GM12801 (cell line): ENCODE measurements around the gene COQ8B.

Experiments
- CTCF ChIP-seq: IDR thresholded peaks from one replicate; pipeline ENCODE4 v1.5.1; 2011; ENCODE audit warnings: control low read depth; ENCODE audit not compliant: insufficient read length; ENCODE audit errors: extremely low read depth

The COQ8B gene

GRCh38 chr19:40717880-40718773 lies 1.4 kb upstream of the COQ8B start:
- TF ChIP-seq CTCF, result no peak

DNA sequence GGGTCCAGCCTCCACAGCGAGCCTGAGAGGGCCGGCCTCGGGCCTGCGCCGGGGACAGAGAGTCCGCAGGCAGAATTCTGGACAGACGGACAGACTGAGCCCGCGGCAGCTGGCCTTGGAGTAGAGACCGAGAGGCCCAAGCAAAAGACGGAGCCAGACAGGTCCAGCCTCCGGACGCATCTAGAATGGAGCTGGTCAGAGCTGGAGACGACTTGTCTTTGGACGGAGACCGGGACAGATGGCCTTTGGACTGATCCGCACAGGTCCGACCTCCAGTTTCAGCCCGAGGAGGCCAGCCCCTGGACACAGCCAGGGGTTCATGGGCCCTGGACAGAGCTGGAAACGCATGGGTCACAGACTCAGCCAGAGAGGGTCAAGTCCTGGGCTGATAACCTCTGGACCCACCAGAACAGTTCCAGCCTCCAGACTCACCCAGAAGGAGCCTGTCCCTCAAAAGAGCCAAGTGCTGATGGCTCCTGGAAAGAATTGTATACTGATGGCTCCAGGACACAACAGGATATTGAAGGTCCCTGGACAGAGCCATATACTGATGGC lies 716 bp upstream of the COQ8B start:
- no peak for TF ChIP-seq CTCF

DNA sequence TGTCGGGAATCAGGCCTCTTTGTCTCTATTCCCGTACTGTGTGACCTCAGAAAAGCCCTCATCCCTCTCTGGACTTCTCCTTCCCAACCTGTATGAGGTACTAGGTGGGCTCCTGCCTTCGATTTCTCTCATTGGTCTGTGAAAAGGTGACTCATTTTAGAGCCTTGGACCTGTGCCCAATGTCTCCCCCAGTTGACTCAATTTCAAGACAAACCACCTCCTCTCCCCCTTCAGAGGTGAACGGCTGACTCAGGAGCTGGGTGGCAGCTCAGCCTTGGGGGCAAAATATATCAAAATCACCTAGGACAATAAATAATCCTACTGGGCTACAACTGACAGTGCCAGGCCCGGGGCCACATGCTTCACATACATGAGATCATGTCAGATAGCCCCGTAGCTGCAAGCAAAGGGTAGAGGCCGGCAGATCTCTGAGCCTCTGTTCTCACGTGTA lies 630 bp downstream of the COQ8B start:
- TF ChIP-seq CTCF, result no peak

DNA sequence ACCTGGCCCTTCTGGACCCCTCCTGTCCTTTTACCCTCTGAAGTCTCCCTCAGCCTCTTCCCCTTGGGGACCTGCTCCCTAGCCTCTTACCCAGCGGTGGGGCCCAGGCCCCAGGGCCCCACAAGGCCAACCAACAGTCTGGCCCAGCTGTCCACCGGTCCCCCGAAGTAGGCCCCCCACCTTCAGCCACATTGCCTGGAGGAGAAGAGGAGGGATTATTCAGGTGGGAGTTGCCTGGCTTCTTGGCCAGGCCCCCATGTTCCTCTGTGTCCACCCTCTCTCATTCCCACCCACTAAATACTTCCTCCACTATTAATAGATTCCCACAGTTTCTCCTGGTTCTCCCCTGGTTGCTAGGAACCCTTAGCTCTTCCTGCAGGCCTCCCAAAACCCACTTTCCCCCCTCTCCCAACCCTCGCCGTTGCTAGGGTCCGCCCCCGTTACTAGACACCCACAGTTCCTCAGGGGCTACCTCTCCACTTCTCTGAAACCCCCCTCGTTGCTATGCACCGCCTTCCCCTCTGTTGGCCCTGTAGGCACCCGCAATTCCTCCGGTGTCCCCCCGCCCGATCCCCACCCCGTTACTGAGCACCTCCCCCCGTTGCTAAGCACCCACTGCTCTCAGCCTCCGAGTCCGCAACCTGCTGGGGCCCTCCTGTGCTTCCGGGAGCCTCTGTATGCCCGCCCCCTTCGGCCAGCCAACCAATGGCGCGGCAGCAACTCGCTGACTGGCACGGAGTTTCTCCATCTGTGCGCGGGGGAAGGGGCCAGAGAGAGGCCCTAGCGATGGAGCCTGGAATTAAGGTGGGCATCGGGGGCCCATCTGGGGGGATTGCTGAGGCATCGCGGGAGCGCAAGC lies 2.0 kb downstream of the COQ8B start:
- no peak for TF ChIP-seq CTCF

- TF ChIP-seq CTCF, result no peak
These were observed 2.7 kb downstream of the COQ8B start for GRCh38 chr19:40713939-40714338.

DNA sequence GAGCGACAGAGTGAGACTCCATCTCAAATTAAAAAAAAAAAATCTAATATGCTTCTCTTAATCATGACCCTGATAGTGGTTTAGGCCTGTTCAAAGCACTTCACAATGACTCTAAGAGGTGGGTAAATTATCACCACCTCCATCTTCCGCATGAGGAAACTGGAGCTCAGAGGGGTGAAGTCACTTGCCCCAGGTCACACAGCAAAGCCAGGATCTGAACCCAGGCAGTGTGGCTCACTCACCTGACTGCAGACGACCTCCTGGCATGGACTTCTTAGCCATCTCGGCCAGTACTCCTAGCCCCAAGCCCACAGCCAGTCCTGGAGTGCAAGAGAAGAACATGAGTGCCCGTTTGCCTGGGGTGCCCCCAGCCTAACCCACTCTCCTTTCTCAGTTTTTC lies 6.9 kb downstream of the COQ8B start:
- TF ChIP-seq CTCF, result no peak

GRCh38 chr19:40707615-40708014 lies 9.1 kb downstream of the COQ8B start:
- TF ChIP-seq CTCF, result no peak
